CD1c-positive myeloid dendritic cell (primary cell): ENCODE data around the gene NEDD4L.

Experiments
- DNase-seq: peaks from one replicate; pipeline ENCODE4 v3.0.0-alpha.2; 2016; ENCODE audit errors: extremely low spot score

Gene NEDD4L

GRCh38 chr18:58345875-58346274 lies 301.8 kb downstream of the NEDD4L start:
- DNase-seq, result no peak

GRCh38 chr18:58347135-58347534 lies 303.1 kb downstream of the NEDD4L start:
- no peak for DNase-seq

GRCh38 chr18:58348517-58348916 lies 304.5 kb downstream of the NEDD4L start:
- peak; percentile 76 for DNase-seq

- peak; percentile 35 for DNase-seq
Observed at GRCh38 chr18:58348951-58349350, 304.9 kb downstream of the NEDD4L start.

GRCh38 chr18:58349650-58350049 lies 305.6 kb downstream of the NEDD4L start:
- DNase-seq, result no peak

- DNase-seq, result no peak
Observed at GRCh38 chr18:58350526-58350925, 306.5 kb downstream of the NEDD4L start.

- DNase-seq, result no peak
Observed at GRCh38 chr18:58351776-58352175, 307.8 kb downstream of the NEDD4L start.

- DNase-seq, result no peak
Observed at GRCh38 chr18:58353581-58353980, 309.6 kb downstream of the NEDD4L start.

- no peak for DNase-seq
Observed at GRCh38 chr18:58354051-58354450, 310.0 kb downstream of the NEDD4L start.

GRCh38 chr18:58354791-58355190 lies 310.8 kb downstream of the NEDD4L start:
- no peak for DNase-seq

- no peak for DNase-seq
Observed at GRCh38 chr18:58355243-58355642, 311.2 kb downstream of the NEDD4L start.

- DNase-seq, result no peak
Observed at GRCh38 chr18:58359218-58359617, 315.2 kb downstream of the NEDD4L start.

GRCh38 chr18:58359620-58360019 lies 315.6 kb downstream of the NEDD4L start:
- no peak for DNase-seq

- DNase-seq, result no peak
Observed at GRCh38 chr18:58360324-58360723, 316.3 kb downstream of the NEDD4L start.

GRCh38 chr18:58361212-58361611 lies 317.2 kb downstream of the NEDD4L start:
- DNase-seq, result no peak

GRCh38 chr18:58362027-58362575 lies 318.1 kb downstream of the NEDD4L start:
- peak; percentile 93 for DNase-seq

GRCh38 chr18:58362829-58363271 lies 318.8 kb downstream of the NEDD4L start:
- DNase-seq, result peak; percentile 36

- DNase-seq, result peak; percentile 39
Observed at GRCh38 chr18:58363767-58364540, 319.9 kb downstream of the NEDD4L start.

GRCh38 chr18:58364876-58365528 lies 321.0 kb downstream of the NEDD4L start:
- DNase-seq, result no peak

GRCh38 chr18:58367425-58368140 lies 323.6 kb downstream of the NEDD4L start:
- no peak for DNase-seq

GRCh38 chr18:58369616-58370015 lies 325.6 kb downstream of the NEDD4L start:
- DNase-seq, result no peak

GRCh38 chr18:58370038-58370580 lies 326.1 kb downstream of the NEDD4L start:
- no peak for DNase-seq
